ENCODE measurements around the gene ETV3. TPM values are rescaled to one million over a fixed set of nuclear protein-coding genes. Genes with fewer than 3 reads are reported as not detected.
A peak's percentile ranks its signal among the peaks of the same experiment; 100 is the strongest.

The ETV3 gene
- total RNA-seq, 2 experiments from 2014 or later: 47.5 to 51.1 TPM

- H3K27ac Mint-ChIP-seq: peak overlapping the region; percentile 30
- ChIA-PET POLR2A (interaction anchor here (1.4 to 4.6 kb wide), 3 partner anchors 17 to 65 kb away, joined by 5 to 30 read pairs (median 13); partner anchors contain the start of gene ETV3), CTCF (interaction anchor here (0.6 to 13.6 kb wide), 19 partner anchors 9 to 214 kb away, joined by 3 to 436 read pairs (median 5); no protein-coding TSS in a partner anchor)
- H3K36me3 Mint-ChIP-seq (ENCODE audit: low read depth): no peaks in the 10 kb centered on the region
- H3K4me3 Mint-ChIP-seq: no peak overlapping the region
- H3K4me1 Mint-ChIP-seq: peaks cover 48% of the 10 kb centered on the region
- no peak for DNase-seq
- no peaks in the 10 kb centered on the region for H3K9me3 Mint-ChIP-seq
- peaks cover 28% of the 10 kb centered on the region for H3K27me3 Mint-ChIP-seq
Measured at GRCh38 chr1:157155658-157156057, 17.5 kb upstream of the ETV3 start.

- Mint-ChIP-seq H3K36me3 (ENCODE audit: low read depth) (no peaks in the 10 kb centered on the region), H3K4me1 (peaks cover 54% of the 10 kb centered on the region), H3K9me3 (no peaks in the 10 kb centered on the region), H3K27me3 (peaks cover 28% of the 10 kb centered on the region), H3K27ac (no peak overlapping the region), H3K4me3 (no peak overlapping the region)
- DNase-seq: no peak
- ChIA-PET POLR2A (interaction anchor here (1.3 to 4.6 kb wide), 5 partner anchors 16 to 65 kb away, joined by 4 to 30 read pairs (median 7); partner anchors contain the start of gene ETV3), CTCF (interaction anchor here (0.7 to 13.6 kb wide), 10 partner anchors 8 to 81 kb away, joined by 3 to 436 read pairs (median 6); no protein-coding TSS in a partner anchor)
Measured at GRCh38 chr1:157154940-157155514, 16.8 kb upstream of the ETV3 start.

DNA sequence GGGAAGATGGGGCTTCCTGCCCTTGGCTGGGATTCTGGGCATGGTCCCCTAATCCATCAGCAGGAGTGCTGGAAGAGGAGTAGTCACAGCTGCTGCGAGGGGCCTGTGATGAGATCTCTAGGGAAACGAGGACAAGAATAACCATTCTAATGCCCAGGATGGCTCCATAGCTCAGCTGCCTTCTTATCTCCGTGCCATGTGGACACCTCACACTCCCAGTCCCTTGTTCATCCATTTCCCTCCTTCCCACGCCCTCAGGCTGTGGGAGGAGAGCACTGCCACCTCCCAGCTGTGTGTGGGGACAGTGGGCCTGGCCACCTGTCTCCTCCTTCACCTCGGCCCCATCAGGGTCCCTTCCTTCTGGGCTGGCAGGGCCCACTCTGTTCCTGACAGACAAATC, 16.1 kb upstream of the ETV3 start:
- POLR2A ChIA-PET: interaction anchor here (1.3 to 4.6 kb wide), 4 partner anchors 17 to 64 kb away, joined by 4 to 30 read pairs (median 10); no protein-coding TSS in a partner anchor
- CTCF ChIA-PET: interaction anchor here (0.7 to 13.6 kb wide), 8 partner anchors 7 to 80 kb away, joined by 3 to 436 read pairs (median 5); no protein-coding TSS in a partner anchor
- Mint-ChIP-seq H3K27me3 (peaks cover 28% of the 10 kb centered on the region), H3K27ac (peak overlapping the region; percentile 50), H3K9me3 (no peaks in the 10 kb centered on the region), H3K36me3 (ENCODE audit: low read depth) (no peaks in the 10 kb centered on the region), H3K4me3 (no peak overlapping the region), H3K4me1 (peaks cover 61% of the 10 kb centered on the region)
- no peak for DNase-seq

GRCh38 chr1:157153746-157154145, 15.6 kb upstream of the ETV3 start:
- H3K27me3 Mint-ChIP-seq: peaks cover 25% of the 10 kb centered on the region
- no peaks in the 10 kb centered on the region for H3K36me3 Mint-ChIP-seq (ENCODE audit: low read depth)
- CTCF ChIA-PET: interaction anchor here (0.9 to 13.6 kb wide), 5 partner anchors 20 to 79 kb away, joined by 3 to 436 read pairs (median 5); no protein-coding TSS in a partner anchor
- H3K4me3 Mint-ChIP-seq: no peak overlapping the region
- H3K9me3 Mint-ChIP-seq: no peaks in the 10 kb centered on the region
- DNase-seq: no peak
- peak overlapping the region; percentile 50 for H3K27ac Mint-ChIP-seq
- peaks cover 67% of the 10 kb centered on the region for H3K4me1 Mint-ChIP-seq
- POLR2A ChIA-PET: interaction anchor here (2.3 to 4.6 kb wide), 3 partner anchors 17 to 63 kb away, joined by 7 to 30 read pairs (median 13); no protein-coding TSS in a partner anchor

DNA sequence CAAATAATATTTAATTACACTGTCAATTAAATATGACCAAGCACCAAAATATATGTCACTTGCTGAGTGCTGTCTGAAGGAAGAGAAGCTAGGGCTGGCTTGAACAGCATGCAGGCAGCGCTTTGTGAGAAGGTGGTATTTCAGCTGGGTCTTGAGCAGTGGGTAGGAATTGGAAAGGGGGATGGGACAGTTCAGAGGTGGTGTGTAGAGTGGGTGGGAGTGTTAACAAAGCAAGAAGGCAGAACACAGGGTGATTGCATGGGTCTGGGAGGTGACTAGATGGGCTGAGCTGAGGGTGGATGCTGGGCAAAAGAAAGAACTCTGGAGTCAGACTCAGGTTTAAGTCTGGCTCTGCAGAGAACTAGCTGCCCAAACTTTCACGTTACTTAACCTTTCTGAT, 14.3 kb upstream of the ETV3 start:
- Mint-ChIP-seq H3K27ac (no peak overlapping the region), H3K4me1 (peaks cover 77% of the 10 kb centered on the region), H3K4me3 (no peak overlapping the region), H3K36me3 (ENCODE audit: low read depth) (no peaks in the 10 kb centered on the region), H3K27me3 (peaks cover 14% of the 10 kb centered on the region), H3K9me3 (no peaks in the 10 kb centered on the region)
- CTCF ChIA-PET: interaction anchor here (0.9 to 13.6 kb wide), 4 partner anchors 13 to 64 kb away, joined by 3 to 436 read pairs (median 3); no protein-coding TSS in a partner anchor
- DNase-seq: no peak
- POLR2A ChIA-PET: interaction anchor here (0.9 to 1.5 kb wide), 3 partner anchors 14 to 64 kb away, joined by 3 to 5 read pairs (median 3); no protein-coding TSS in a partner anchor

DNA sequence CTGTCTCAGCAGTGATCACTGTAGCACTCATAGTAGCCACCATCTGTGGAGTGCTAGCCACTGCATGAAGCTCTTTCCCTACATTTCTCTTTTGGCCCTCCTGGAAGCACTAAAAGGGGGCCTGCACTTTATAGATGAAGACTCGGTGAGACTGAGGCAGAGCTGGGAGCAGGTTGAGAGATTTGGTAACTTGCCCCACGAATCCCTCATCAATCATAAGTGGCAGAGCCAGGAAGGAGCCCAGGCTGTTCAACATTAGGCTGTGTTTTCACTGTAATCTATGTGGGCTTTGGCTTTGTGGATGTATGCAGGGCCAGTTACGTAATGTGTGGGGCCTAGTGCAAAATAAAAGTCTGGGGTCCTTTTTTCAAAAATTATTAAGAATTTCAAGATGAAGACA, 13.3 kb upstream of the ETV3 start:
- DNase-seq: no peak
- no peak overlapping the region for H3K4me3 Mint-ChIP-seq
- ChIA-PET POLR2A (interaction anchor here (0.9 to 1.4 kb wide), 4 partner anchors 12 to 64 kb away, joined by 3 to 4 read pairs (median 4); no protein-coding TSS in a partner anchor), CTCF (interaction anchor here (1.1 to 13.6 kb wide), 3 partner anchors 14 to 63 kb away, joined by 3 to 436 read pairs (median 3); partner anchors contain the start of gene ETV3)
- H3K4me1 Mint-ChIP-seq: peaks cover 82% of the 10 kb centered on the region
- H3K27ac Mint-ChIP-seq: no peak overlapping the region
- peaks cover 6% of the 10 kb centered on the region for H3K27me3 Mint-ChIP-seq
- no peaks in the 10 kb centered on the region for H3K9me3 Mint-ChIP-seq
- H3K36me3 Mint-ChIP-seq (ENCODE audit: low read depth): no peaks in the 10 kb centered on the region

GRCh38 chr1:157151073-157151472, 12.9 kb upstream of the ETV3 start:
- Mint-ChIP-seq H3K4me1 (peaks cover 79% of the 10 kb centered on the region), H3K27ac (no peak overlapping the region), H3K27me3 (peaks cover 3% of the 10 kb centered on the region), H3K9me3 (no peaks in the 10 kb centered on the region), H3K4me3 (no peak overlapping the region), H3K36me3 (ENCODE audit: low read depth) (no peaks in the 10 kb centered on the region)
- ChIA-PET POLR2A (interaction anchor here (0.9 to 1.4 kb wide), 4 partner anchors 12 to 63 kb away, joined by 3 to 4 read pairs (median 4); no protein-coding TSS in a partner anchor), CTCF (interaction anchor here (1.1 to 13.6 kb wide), 3 partner anchors 13 to 63 kb away, joined by 3 to 436 read pairs (median 3); partner anchors contain the start of gene ETV3)
- DNase-seq: no peak

DNA sequence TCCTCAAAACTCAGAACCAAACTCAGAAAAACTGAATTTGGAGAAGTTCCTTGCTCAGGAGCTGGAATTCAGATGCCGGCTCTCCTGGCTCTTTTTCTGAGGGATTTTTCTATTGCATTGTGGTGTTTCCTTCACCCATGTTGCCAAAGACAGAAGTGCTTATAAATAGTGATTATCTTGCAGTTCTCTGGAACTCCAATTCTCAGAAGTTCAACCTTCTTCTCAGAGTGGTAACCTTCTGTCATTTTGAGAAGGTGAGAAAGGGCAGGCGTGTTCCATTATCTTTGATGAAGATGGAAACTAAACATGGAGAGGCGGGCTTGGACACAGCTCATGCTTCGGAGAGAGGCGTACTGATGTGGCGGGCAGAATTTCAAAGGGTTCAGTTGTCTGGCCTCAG, 12.4 kb upstream of the ETV3 start:
- CTCF ChIA-PET: interaction anchor here (1.1 to 13.6 kb wide), 3 partner anchors 13 to 62 kb away, joined by 3 to 436 read pairs (median 3); partner anchors contain the start of gene ETV3
- Mint-ChIP-seq H3K4me3 (no peak overlapping the region), H3K4me1 (peaks cover 76% of the 10 kb centered on the region), H3K36me3 (ENCODE audit: low read depth) (no peaks in the 10 kb centered on the region), H3K27me3 (no peaks in the 10 kb centered on the region), H3K27ac (peak overlapping the region; percentile 60), H3K9me3 (no peaks in the 10 kb centered on the region)
- POLR2A ChIA-PET: interaction anchor here (1.0 to 1.4 kb wide), 3 partner anchors 11 to 17 kb away, joined by 3 to 4 read pairs (median 4); no protein-coding TSS in a partner anchor
- no peak for DNase-seq

GRCh38 chr1:157147906-157148700, 9.9 kb upstream of the ETV3 start:
- Mint-ChIP-seq H3K9me3 (no peaks in the 10 kb centered on the region), H3K4me1 (peaks cover 51% of the 10 kb centered on the region), H3K27ac (peak overlapping the region; percentile 3), H3K36me3 (ENCODE audit: low read depth) (no peaks in the 10 kb centered on the region), H3K27me3 (peaks cover 2% of the 10 kb centered on the region), H3K4me3 (no peak overlapping the region)
- POLR2A ChIA-PET: interaction anchor here (0.6 to 2.6 kb wide), 2 partner anchors 9 to 392 kb away, joined by 3 to 12 read pairs; partner anchors contain the start of gene ETV3
- CTCF ChIA-PET: interaction anchor here (1.3 to 13.6 kb wide), 4 partner anchors 8 to 60 kb away, joined by 3 to 436 read pairs (median 13); no protein-coding TSS in a partner anchor
- no peak for DNase-seq

- DNase-seq: no peak
Measured at GRCh38 chr1:157147037-157147436, 8.8 kb upstream of the ETV3 start.

GRCh38 chr1:157146244-157146643, 8.0 kb upstream of the ETV3 start:
- Mint-ChIP-seq H3K27me3 (peaks cover 2% of the 10 kb centered on the region), H3K36me3 (ENCODE audit: low read depth) (no peaks in the 10 kb centered on the region), H3K4me1 (peaks cover 40% of the 10 kb centered on the region), H3K4me3 (no peak overlapping the region), H3K27ac (no peak overlapping the region), H3K9me3 (no peaks in the 10 kb centered on the region)
- CTCF ChIA-PET: interaction anchor here (4.0 to 13.6 kb wide), 2 partner anchors 10 to 58 kb away, joined by 21 to 436 read pairs; no protein-coding TSS in a partner anchor
- no peak for DNase-seq
- POLR2A ChIA-PET: no interaction called here

More at GRCh38 chr1:157147037-157147436, 8.8 kb upstream of the ETV3 start:
- no peak overlapping the region for H3K27ac Mint-ChIP-seq
- no peaks in the 10 kb centered on the region for H3K36me3 Mint-ChIP-seq (ENCODE audit: low read depth)
- CTCF ChIA-PET: interaction anchor here (1.3 to 13.6 kb wide), 3 partner anchors 9 to 59 kb away, joined by 3 to 436 read pairs (median 21); no protein-coding TSS in a partner anchor
- no peaks in the 10 kb centered on the region for H3K9me3 Mint-ChIP-seq
- peaks cover 2% of the 10 kb centered on the region for H3K27me3 Mint-ChIP-seq
- POLR2A ChIA-PET: no interaction called here
- H3K4me3 Mint-ChIP-seq: no peak overlapping the region
- peaks cover 44% of the 10 kb centered on the region for H3K4me1 Mint-ChIP-seq

DNA sequence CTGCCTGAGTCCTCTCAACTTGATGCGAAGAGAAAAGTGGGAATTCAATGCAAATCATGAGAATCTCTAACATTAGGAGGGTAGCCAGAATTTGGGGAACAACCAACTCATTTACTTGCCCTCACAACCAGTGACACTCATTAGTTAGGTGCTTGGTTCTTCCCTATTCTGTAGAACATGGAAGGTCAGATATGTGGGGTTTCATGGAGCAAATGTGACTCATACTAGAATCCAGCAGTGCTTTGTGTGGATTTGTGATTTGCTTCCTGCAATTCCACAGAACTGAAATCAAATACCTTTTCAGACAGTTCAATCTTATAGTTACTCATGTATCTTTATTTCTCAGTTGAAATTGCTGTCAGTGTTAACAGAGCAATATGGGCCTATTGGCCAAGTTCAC, 6.9 kb upstream of the ETV3 start:
- Mint-ChIP-seq H3K9me3 (no peaks in the 10 kb centered on the region), H3K27me3 (peaks cover 2% of the 10 kb centered on the region), H3K4me3 (no peak overlapping the region), H3K27ac (no peak overlapping the region), H3K36me3 (ENCODE audit: low read depth) (no peaks in the 10 kb centered on the region), H3K4me1 (peaks cover 28% of the 10 kb centered on the region)
- POLR2A ChIA-PET: no interaction called here
- DNase-seq: no peak
- CTCF ChIA-PET: interaction anchor here (4.0 kb wide), 1 partner anchor 11 kb away, joined by 21 read pairs; no protein-coding TSS in a partner anchor

Data from activated CD4-positive, alpha-beta memory T cell treated with anti-CD3 and anti-CD28 coated beads, Interleukin-2, amount 10 ng/mL, durations not matched to agents 7 days and 5 days (primary cell).